CD4-positive, alpha-beta T cell (primary cell): ENCODE data around the gene IGFBP6. TPM values are rescaled to one million over a fixed set of nuclear protein-coding genes. Genes with fewer than 3 reads are reported as not detected.

Source experiments
- ATAC-seq: fragments of 200-7000 bp; cut with Tn5 transposase; one replicate; pipeline ENCODE4 v1.10.0; 2022; ENCODE audit warnings: mild to moderate bottlenecking; ENCODE audit not compliant: poor library complexity
- CTCF ChIA-PET: fragments of 350-600 bp; sonication (Branson Sonifier 250); formaldehyde crosslinking; loops from one replicate; lab custom pipeline; 2021; ENCODE audit warnings: antibody characterized with exemption, inconsistent platforms; lab: Charles Lee
- POLR2A ChIA-PET: fragments of 350-600 bp; sonication (Branson Sonifier 250); formaldehyde crosslinking; loops from one replicate; lab custom pipeline; 2021; ENCODE audit warnings: antibody characterized with exemption, inconsistent platforms; lab: Charles Lee
- DNase-seq, 14 experiments: peaks; one replicate each; pipeline ENCODE4 v3.0.0-alpha.2; 2013 to 2020; ENCODE audit warnings: mixed read lengths in 2 of 14
- H3K27ac ChIP-seq, 2 donors: one replicate each; pipeline versions ENCODE4 v1.5.1 to v1.7.0; 2013; ENCODE audit warnings: low read length in 2 of 2, low read depth in 1 of 2, mild to moderate bottlenecking in 1 of 2
- H3K27me3 ChIP-seq, 2 experiments: 1 replicate in 1 of 2; 2 replicates in 1 of 2; pipeline versions ENCODE4 v1.6.1 to v1.7.0; 2013; ENCODE audit warnings: low read length in 2 of 2, control low read depth in 1 of 2, mild to moderate bottlenecking in 1 of 2, moderate library complexity in 1 of 2; ENCODE audit not compliant: insufficient read depth in 2 of 2, control insufficient read depth in 1 of 2
- H3K36me3 ChIP-seq: one replicate; pipeline ENCODE4 v1.6.1; 2013; ENCODE audit warnings: low read length, control low read depth; ENCODE audit not compliant: insufficient read depth
- H3K4me1 ChIP-seq: one replicate; pipeline ENCODE4 v1.6.1; 2013; ENCODE audit warnings: low read length, control low read depth; ENCODE audit not compliant: insufficient read depth
- H3K4me3 ChIP-seq: one replicate; pipeline ENCODE4 v1.5.1; 2013; ENCODE audit warnings: mild to moderate bottlenecking, low read length, moderate library complexity
- H3K9me3 ChIP-seq, 2 experiments: 1 replicate in 1 of 2; 2 replicates in 1 of 2; pipeline versions ENCODE4 v1.6.1 to v1.7.0; 2013; ENCODE audit warnings: low read length in 2 of 2, mild to moderate bottlenecking in 2 of 2, control low read depth in 1 of 2, moderate library complexity in 1 of 2; ENCODE audit not compliant: control insufficient read depth in 1 of 2, insufficient read depth in 1 of 2
- H3K27ac Mint-ChIP-seq: one replicate; pipeline ENCODE4 v1.8.0; 2020; ENCODE audit warnings: mixed read lengths
- H3K27me3 Mint-ChIP-seq: one replicate; pipeline ENCODE4 v1.8.0; 2021; ENCODE audit warnings: mixed read lengths
- H3K36me3 Mint-ChIP-seq: one replicate; pipeline ENCODE4 v1.8.0; 2021; ENCODE audit warnings: low read depth, mixed read lengths
- H3K4me1 Mint-ChIP-seq: one replicate; pipeline ENCODE4 v1.8.0; 2021; ENCODE audit warnings: low read depth, mixed read lengths
- H3K4me3 Mint-ChIP-seq: one replicate; pipeline ENCODE4 v1.8.0; 2020; ENCODE audit warnings: mild to moderate bottlenecking, mixed read lengths
- H3K9me3 Mint-ChIP-seq: one replicate; pipeline ENCODE4 v1.8.0; 2020; ENCODE audit warnings: mixed read lengths
- intact Hi-C, 2 experiments: fragments of 100-400 bp; cut with DNase I in 1 of 2; cut with micrococcal nuclease in 1 of 2; formaldehyde crosslinking; loops; one replicate each; pipeline versions ENCODE4 v1.15.1 to v1.9.0; 2023 to 2025; cut with DNase I, micrococcal nuclease
- total RNA-seq, 174 experiments: library from RNA in 2 of 174; stranded (reverse) in 2 of 174; gene quantifications; one replicate each; pipeline ENCODE4 v1.2.3 and lab custom pipeline; 2021 to 2026
- TF ChIP-seq, protein P1 (sequence below): fragments of 200-600 bp; IDR thresholded peaks from one replicate; pipeline ENCODE4 v1.8.0; 2022; ENCODE audit warnings: antibody characterized with exemption, mild to moderate bottlenecking

IGFBP6 gene
- total RNA-seq, 2 experiments from 2014 or later = 0.49 TPM; not detected in 1

DNA sequence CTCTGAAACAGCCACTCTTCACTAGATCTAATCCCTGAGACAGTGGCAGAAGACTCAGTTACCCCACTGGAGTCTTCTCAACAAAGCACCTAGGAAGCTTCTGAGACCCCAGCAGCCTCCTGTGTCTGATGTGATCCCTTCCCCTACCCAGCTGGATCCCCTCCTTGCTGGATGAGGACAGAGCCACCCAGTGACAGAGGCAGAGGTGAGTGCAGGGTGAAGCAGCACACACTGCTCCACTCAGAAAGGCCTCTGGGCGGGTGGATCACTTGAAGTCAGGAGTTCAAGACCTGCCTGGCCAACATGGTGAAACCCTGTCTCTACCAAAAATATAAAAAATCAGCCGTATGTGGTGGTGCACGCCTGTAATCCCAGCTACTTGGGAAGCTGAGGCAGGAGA lies 21.0 kb upstream of the IGFBP6 start:
- Histone ChIP-seq H3K36me3 (peaks cover 52% of the 10 kb centered on the region), H3K9me3 (no peaks in the 10 kb centered on the region), H3K27me3 (no peaks in the 10 kb centered on the region), H3K4me1 (peaks cover 38% of the 10 kb centered on the region), H3K27ac (no peak overlapping the region), H3K4me3 (no peak overlapping the region)
- Mint-ChIP-seq H3K27ac (no peak overlapping the region), H3K4me1 (peaks cover 47% of the 10 kb centered on the region), H3K36me3 (peaks cover 75% of the 10 kb centered on the region), H3K27me3 (no peaks in the 10 kb centered on the region), H3K9me3 (no peaks in the 10 kb centered on the region), H3K4me3 (no peak overlapping the region)
- intact Hi-C loops = no loop called here
- POLR2A ChIA-PET = interaction anchor here (2.5 kb wide), 1 partner anchor 22 kb away, joined by 7 read pairs; no protein-coding TSS in a partner anchor
- ATAC-seq (no peak), DNase-seq (no peak)
- TF ChIP-seq, protein P1, sequence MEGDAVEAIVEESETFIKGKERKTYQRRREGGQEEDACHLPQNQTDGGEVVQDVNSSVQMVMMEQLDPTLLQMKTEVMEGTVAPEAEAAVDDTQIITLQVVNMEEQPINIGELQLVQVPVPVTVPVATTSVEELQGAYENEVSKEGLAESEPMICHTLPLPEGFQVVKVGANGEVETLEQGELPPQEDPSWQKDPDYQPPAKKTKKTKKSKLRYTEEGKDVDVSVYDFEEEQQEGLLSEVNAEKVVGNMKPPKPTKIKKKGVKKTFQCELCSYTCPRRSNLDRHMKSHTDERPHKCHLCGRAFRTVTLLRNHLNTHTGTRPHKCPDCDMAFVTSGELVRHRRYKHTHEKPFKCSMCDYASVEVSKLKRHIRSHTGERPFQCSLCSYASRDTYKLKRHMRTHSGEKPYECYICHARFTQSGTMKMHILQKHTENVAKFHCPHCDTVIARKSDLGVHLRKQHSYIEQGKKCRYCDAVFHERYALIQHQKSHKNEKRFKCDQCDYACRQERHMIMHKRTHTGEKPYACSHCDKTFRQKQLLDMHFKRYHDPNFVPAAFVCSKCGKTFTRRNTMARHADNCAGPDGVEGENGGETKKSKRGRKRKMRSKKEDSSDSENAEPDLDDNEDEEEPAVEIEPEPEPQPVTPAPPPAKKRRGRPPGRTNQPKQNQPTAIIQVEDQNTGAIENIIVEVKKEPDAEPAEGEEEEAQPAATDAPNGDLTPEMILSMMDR = no peak
- CTCF ChIA-PET = interaction anchor here (1.2 to 2.5 kb wide), 2 partner anchors 15 to 23 kb away, joined by 3 to 9 read pairs; no protein-coding TSS in a partner anchor

DNA sequence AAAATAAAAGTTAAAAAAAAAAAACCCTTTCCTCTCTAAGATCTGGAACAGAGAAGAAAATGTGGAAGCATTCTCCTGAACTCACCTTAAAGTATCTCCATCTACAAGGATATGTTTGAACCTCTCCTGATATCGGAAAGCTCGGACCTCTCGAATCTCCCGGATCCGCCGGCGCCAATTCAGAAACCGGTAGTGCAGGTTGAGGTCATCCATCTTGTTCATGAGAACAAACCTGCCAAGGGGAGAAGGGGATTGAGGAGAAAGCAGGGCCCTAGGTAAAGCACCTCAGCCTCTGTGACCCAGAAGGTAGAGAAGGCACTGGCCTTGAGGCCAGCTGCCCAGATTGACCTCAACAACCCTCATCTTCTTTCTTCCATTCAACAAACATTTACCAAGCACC lies 20.4 kb upstream of the IGFBP6 start:
- Mint-ChIP-seq H3K9me3 (no peaks in the 10 kb centered on the region), H3K4me3 (peak overlapping the region; percentile 77), H3K36me3 (peaks cover 70% of the 10 kb centered on the region), H3K27me3 (no peaks in the 10 kb centered on the region), H3K27ac (peak overlapping the region; percentile 19), H3K4me1 (peaks cover 47% of the 10 kb centered on the region)
- ATAC-seq (no peak), DNase-seq (no peak)
- no peak overlapping the region for H3K4me3 ChIP-seq
- H3K4me1 ChIP-seq = peaks cover 37% of the 10 kb centered on the region
- ChIA-PET CTCF (interaction anchor here (2.5 to 2.8 kb wide), 2 partner anchors 11 to 22 kb away, joined by 9 to 24 read pairs; no protein-coding TSS in a partner anchor), POLR2A (interaction anchor here (2.5 kb wide), 1 partner anchor 22 kb away, joined by 7 read pairs; no protein-coding TSS in a partner anchor)
- H3K27ac ChIP-seq = no peak overlapping the region
- no peaks in the 10 kb centered on the region for H3K27me3 ChIP-seq
- no peaks in the 10 kb centered on the region for H3K9me3 ChIP-seq
- TF ChIP-seq, protein P1 = no peak
- intact Hi-C loops = no loop called here
- H3K36me3 ChIP-seq = peaks cover 46% of the 10 kb centered on the region

DNA sequence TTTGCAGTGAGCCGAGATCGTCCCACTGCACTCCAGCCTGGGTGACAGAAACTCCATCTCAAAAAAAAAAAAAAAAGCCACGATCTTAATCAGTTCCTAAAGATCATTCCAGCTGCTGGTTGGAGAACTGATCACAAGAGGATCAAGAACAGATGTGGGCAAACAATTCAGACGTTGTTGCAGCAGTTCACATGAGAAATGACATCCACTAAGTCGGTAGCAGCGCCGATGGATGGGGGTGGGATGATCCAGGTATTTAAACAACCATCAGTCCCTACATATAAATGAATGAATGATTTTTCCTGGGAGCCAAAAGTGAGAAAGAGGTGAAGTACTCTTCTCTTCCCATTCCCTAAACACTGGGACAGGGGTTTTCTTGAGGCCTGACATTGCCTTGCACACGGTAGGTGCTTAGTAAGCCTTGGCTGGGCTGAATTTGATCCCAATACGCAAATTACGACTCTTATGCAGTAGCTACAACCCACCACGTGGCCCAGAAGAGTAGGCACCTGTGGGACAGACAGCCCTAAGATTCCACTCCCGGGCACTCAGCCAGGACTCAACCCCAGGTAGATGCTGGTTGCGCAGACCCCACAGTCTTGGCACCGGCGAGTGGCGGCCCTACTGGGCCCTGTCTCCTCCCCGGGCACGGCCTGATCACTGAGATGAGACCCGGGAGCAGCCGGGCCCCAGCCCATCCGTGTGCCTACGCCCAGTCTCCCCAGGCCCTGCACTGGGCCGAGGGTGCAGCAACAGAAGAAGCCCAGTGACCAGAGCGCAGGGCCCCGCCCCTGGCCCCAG lies 18.8 kb upstream of the IGFBP6 start:
- POLR2A ChIA-PET = interaction anchor here (0.6 to 4.0 kb wide), 25 partner anchors 10 to 422 kb away, joined by 3 to 37 read pairs (median 6); partner anchors contain the start of genes AAAS, CSAD, EIF4B and IGFBP6
- CTCF ChIA-PET = interaction anchor here (0.6 to 3.6 kb wide), 7 partner anchors 10 to 31 kb away, joined by 3 to 24 read pairs (median 4); partner anchors contain the start of genes IGFBP6 and SOAT2
- H3K9me3 ChIP-seq = no peaks in the 10 kb centered on the region
- H3K4me1 Mint-ChIP-seq = peaks cover 47% of the 10 kb centered on the region
- H3K4me3 ChIP-seq = peak overlapping the region; percentile 72
- H3K36me3 ChIP-seq = peaks cover 37% of the 10 kb centered on the region
- DNase-seq = peak in 12 of 14 experiments; percentile 20 to 77 (median 46)
- peaks cover 54% of the 10 kb centered on the region for H3K36me3 Mint-ChIP-seq
- peak overlapping the region; percentile 49 to 82 for H3K27ac ChIP-seq
- intact Hi-C loops = loop anchor here (1.0 to 2.0 kb wide), 3 partner anchors 20 to 24 kb away; no protein-coding TSS in a partner anchor
- peaks cover 34% of the 10 kb centered on the region for H3K4me1 ChIP-seq
- ATAC-seq = peak; percentile 54
- H3K27ac Mint-ChIP-seq = peak overlapping the region; percentile 98
- H3K27me3 ChIP-seq = no peaks in the 10 kb centered on the region
- no peaks in the 10 kb centered on the region for H3K27me3 Mint-ChIP-seq
- H3K4me3 Mint-ChIP-seq = peak overlapping the region; percentile 95
- TF ChIP-seq, protein P1 = no peak
- H3K9me3 Mint-ChIP-seq = no peaks in the 10 kb centered on the region
